ENCODE measurements around the gene HYCC1. TPM values are rescaled to one million over a fixed set of nuclear protein-coding genes. Genes with fewer than 3 reads are reported as not detected.

Gene HYCC1
- total and polyA plus RNA-seq, 2 experiments from 2014 or later: 55.4 to 181 TPM

DNA sequence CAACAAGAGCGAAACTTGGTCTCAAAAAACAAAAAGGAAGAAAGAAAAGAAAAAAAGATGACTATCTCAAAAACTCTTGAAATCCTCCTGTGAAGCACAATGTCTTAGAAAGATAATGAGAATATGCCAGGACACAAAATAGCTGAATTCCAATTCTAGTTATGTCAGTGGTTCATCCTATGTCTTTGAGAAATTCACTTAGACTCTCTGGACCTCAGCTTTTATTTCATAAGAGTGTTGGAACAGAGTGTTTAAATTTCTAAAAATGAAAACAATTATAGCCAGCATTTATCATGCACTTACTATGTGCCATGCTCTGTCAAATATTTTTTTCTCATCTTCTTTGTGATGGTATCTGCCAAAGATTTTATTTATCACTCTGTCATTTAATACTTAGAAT, 13.3 kb upstream of the HYCC1 start (continued):
- TF ChIP-seq, protein P1, sequence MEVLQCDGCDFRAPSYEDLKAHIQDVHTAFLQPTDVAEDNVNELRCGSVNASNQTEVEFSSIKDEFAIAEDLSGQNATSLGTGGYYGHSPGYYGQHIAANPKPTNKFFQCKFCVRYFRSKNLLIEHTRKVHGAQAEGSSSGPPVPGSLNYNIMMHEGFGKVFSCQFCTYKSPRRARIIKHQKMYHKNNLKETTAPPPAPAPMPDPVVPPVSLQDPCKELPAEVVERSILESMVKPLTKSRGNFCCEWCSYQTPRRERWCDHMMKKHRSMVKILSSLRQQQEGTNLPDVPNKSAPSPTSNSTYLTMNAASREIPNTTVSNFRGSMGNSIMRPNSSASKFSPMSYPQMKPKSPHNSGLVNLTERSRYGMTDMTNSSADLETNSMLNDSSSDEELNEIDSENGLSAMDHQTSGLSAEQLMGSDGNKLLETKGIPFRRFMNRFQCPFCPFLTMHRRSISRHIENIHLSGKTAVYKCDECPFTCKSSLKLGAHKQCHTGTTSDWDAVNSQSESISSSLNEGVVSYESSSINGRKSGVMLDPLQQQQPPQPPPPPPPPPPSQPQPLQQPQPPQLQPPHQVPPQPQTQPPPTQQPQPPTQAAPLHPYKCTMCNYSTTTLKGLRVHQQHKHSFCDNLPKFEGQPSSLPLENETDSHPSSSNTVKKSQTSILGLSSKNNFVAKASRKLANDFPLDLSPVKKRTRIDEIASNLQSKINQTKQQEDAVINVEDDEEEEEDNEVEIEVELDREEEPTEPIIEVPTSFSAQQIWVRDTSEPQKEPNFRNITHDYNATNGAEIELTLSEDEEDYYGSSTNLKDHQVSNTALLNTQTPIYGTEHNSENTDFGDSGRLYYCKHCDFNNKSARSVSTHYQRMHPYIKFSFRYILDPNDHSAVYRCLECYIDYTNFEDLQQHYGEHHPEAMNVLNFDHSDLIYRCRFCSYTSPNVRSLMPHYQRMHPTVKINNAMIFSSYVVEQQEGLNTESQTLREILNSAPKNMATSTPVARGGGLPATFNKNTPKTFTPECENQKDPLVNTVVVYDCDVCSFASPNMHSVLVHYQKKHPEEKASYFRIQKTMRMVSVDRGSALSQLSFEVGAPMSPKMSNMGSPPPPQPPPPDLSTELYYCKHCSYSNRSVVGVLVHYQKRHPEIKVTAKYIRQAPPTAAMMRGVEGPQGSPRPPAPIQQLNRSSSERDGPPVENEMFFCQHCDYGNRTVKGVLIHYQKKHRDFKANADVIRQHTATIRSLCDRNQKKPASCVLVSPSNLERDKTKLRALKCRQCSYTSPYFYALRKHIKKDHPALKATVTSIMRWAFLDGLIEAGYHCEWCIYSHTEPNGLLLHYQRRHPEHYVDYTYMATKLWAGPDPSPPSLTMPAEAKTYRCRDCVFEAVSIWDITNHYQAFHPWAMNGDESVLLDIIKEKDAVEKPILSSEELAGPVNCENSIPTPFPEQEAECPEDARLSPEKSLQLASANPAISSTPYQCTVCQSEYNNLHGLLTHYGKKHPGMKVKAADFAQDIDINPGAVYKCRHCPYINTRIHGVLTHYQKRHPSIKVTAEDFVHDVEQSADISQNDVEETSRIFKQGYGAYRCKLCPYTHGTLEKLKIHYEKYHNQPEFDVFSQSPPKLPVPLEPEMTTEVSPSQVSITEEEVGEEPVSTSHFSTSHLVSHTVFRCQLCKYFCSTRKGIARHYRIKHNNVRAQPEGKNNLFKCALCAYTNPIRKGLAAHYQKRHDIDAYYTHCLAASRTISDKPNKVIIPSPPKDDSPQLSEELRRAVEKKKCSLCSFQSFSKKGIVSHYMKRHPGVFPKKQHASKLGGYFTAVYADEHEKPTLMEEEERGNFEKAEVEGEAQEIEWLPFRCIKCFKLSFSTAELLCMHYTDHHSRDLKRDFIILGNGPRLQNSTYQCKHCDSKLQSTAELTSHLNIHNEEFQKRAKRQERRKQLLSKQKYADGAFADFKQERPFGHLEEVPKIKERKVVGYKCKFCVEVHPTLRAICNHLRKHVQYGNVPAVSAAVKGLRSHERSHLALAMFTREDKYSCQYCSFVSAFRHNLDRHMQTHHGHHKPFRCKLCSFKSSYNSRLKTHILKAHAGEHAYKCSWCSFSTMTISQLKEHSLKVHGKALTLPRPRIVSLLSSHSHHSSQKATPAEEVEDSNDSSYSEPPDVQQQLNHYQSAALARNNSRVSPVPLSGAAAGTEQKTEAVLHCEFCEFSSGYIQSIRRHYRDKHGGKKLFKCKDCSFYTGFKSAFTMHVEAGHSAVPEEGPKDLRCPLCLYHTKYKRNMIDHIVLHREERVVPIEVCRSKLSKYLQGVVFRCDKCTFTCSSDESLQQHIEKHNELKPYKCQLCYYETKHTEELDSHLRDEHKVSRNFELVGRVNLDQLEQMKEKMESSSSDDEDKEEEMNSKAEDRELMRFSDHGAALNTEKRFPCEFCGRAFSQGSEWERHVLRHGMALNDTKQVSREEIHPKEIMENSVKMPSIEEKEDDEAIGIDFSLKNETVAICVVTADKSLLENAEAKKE (CRISPR knock-in tag; IDR thresholded peaks at IDR 0.05): no peak
- TF ChIP-seq, protein P2, sequence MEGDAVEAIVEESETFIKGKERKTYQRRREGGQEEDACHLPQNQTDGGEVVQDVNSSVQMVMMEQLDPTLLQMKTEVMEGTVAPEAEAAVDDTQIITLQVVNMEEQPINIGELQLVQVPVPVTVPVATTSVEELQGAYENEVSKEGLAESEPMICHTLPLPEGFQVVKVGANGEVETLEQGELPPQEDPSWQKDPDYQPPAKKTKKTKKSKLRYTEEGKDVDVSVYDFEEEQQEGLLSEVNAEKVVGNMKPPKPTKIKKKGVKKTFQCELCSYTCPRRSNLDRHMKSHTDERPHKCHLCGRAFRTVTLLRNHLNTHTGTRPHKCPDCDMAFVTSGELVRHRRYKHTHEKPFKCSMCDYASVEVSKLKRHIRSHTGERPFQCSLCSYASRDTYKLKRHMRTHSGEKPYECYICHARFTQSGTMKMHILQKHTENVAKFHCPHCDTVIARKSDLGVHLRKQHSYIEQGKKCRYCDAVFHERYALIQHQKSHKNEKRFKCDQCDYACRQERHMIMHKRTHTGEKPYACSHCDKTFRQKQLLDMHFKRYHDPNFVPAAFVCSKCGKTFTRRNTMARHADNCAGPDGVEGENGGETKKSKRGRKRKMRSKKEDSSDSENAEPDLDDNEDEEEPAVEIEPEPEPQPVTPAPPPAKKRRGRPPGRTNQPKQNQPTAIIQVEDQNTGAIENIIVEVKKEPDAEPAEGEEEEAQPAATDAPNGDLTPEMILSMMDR (conservative IDR thresholded peaks at IDR 0.05; ENCODE audit: low read depth in 2 of 2): no peak
- TF ChIP-seq, protein P3, sequence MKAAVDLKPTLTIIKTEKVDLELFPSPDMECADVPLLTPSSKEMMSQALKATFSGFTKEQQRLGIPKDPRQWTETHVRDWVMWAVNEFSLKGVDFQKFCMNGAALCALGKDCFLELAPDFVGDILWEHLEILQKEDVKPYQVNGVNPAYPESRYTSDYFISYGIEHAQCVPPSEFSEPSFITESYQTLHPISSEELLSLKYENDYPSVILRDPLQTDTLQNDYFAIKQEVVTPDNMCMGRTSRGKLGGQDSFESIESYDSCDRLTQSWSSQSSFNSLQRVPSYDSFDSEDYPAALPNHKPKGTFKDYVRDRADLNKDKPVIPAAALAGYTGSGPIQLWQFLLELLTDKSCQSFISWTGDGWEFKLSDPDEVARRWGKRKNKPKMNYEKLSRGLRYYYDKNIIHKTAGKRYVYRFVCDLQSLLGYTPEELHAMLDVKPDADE (IDR thresholded peaks at IDR 0.05): no peak
- TF ChIP-seq STAT1 (IDR thresholded peaks at IDR 0.05; ENCODE audit: unreplicated experiment) (no peak), EZH2 (IDR thresholded peaks at IDR 0.05; ENCODE audit: low read depth, unreplicated experiment) (no peak), NANOG (IDR thresholded peaks at IDR 0.05; ENCODE audit: borderline replicate concordance) (no peak), EZH2phosphoT487 (IDR thresholded peaks at IDR 0.05; ENCODE audit: unreplicated experiment) (no peak)

Measured in GM23338 (cell line).